HG03280 (cell line): ENCODE results near the gene ANGEL1.

ENCODE experiments used
- ATAC-seq: cut with Tn5 transposase; IDR thresholded peaks from one replicate; pipeline ENCODE4 v1.9.1; 2021; ENCODE audit warnings: mild to moderate bottlenecking, moderate library complexity; ENCODE audit not compliant: unreplicated experiment

The ANGEL1 gene

DNA sequence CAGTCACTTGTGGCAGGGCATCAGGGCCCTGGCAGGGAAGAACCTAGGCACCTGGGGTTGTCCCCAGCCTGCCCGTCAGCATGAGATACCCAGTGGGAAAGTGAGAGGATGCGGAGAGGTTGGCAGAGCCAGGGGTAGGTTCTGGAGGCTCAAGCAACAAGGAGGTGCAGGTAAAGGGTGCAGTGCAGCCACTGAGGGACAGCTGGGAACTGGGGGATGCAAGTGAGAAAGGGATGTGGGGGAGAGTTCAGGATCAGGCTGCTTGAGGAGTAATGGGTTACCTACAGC, 32.7 kb downstream of the ANGEL1 start:
- ATAC-seq, result no peak

DNA sequence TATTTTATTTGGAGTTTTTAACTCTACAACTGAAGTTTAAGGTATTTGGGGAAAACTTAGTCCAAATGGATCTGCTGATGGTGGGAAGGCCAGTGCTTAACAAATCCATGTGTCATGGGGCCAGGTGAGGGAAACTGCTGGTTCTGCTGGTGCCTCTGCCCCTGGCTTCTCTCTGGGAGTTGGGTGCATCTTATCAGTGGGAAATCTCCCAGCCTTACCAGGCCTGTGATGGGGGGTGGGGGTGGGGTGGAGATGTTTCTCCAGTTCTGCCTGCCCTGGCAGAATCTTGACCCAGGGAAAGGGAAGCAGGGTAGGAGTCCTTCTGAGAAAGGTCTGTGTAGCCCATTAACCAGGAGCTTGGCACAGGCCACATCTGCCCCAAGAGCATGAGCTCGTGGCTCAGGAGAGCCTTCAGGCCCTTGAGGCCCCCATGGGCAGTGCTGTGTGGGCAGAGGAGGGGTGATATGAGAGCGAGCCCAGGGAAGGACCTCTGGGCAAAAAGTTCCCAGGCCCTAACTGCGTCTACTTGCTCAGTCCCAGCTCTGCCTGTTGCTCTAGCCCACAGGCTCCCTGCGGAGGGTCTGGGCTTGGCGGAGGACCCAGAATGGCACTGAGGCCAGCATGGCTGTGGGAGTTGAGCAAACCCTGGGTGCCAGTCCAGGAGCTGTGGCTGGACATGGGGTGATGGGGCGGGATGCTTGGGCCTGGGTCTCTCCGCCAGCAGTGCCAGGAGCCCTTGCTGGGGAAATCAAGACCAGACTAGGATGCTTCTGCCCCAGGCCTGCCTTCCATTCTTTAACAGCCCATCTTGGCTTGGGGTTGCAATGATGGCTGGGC, 33.2 kb downstream of the ANGEL1 start:
- ATAC-seq, result no peak

DNA sequence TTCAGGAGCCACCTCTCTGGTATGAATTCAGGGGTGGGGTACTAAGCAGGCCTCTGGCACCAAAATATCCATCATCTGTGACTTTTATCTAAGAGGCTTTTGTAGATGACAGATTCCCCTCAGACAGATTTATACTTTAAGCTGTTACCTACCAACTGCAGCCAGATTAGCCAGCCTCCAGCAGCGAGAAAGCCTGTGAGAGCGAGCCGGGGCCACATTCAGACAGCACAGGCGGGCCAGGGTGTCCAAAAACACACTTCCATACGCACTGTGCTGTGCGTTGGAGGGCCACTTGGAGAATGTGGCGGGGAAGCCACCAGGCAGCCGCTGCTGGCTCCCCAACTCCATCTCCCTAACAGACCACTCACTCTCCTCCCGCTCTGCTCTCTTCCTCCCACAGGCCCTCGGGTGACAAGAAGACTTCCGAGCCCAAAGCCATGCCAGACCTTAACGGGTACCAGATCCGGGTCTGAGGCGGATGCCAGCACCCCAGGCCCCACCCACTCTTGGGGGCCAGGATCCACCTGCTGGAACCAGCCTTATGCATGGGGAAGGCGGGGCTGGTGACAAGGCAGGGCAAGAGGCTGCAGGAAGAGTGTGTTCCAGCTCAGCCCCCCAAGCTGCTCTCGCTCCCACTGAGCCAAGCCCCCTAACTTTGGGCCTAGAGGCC, 34.0 kb downstream of the ANGEL1 start:
- ATAC-seq, result no peak

DNA sequence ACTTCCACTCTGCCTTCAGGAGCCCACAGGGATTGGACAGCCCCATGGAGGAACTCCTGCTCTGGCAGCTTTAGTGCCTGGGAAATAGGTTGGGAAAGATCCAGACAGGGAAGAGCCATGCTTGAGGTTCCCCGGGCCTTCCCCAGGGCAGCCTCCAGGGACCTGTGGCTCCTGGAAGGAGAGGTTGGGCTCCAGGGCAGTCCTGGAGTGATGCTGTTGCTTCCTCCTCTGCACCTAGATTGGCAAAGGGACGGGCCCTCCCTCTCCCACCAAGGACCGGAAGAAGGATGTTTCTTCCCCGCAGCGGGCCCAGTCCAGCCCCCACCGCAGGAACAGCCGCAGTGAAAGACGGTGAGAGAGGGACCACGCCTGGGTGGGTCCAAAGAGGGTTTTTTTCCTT, 35.0 kb downstream of the ANGEL1 start:
- ATAC-seq, result no peak

DNA sequence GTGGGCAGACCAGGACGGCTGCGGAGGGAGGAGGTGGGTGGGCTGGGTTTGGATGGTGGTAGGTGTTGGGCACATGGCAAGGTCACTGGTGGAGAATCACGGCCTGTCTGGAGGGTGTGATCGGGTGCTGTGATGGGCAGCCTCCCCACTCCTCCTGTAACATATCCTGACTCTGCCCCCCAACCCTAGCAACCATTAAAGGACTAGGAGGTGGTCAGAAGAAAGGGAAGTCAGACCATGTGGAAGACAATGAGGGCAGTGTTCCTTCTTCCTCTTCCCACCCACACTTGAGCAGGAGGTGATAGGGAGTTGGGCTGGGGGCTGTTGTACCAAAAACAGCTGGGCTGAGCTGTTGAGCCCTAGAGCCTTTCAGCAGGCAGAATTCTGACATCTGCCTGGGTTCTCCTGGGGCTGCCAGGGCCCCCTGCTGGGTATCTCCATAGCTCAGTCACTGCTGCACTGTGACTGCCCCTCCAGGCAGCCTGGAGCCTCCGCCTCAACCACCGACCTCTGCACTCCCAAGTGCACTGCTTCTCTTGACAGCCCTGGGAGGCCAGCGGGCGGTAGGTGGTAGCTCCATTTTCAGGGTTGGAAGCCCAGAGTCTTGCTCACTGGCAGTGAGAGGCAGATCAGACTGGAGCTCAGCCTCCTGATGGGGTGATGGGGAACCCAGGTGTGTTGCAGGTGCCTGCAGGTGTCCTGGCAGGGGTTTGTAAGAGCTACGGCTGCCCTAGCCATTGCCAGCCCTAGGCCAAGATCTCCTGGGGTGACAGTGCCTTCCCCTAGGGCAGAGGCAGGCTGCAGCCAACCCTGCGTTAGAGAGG, 36.0 kb downstream of the ANGEL1 start:
- ATAC-seq, result no peak

DNA sequence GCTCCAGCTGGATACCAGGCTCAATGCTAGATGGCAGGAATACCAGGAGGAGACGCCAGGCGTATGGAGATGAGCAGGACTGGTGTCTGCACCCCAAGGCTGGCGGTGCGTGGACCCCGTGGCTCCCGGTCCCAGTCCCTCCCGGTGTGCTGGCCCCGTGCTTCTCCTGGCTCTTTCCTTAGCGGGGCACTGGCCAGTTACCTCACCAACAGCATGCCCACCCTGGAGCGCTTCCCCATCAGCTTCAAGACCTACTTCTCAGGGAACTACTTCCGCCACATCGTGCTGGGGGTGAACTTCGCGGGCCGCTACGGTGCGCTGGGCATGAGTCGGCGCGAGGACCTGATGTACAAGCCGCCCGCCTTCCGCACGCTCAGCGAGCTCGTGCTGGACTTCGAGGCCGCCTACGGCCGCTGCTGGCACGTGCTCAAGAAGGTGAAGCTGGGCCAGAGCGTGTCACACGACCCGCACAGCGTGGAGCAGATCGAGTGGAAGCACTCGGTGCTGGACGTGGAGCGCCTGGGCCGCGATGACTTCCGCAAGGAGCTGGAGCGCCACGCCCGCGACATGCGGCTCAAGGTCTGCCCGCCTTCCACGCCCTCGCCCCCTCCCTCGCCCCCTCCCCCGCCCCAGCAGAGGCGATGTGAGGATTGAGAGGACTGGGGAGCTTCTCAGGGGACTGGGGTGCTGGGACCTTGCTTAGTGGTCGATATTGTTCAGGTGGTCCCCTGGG, 36.8 kb downstream of the ANGEL1 start:
- ATAC-seq, result no peak

DNA sequence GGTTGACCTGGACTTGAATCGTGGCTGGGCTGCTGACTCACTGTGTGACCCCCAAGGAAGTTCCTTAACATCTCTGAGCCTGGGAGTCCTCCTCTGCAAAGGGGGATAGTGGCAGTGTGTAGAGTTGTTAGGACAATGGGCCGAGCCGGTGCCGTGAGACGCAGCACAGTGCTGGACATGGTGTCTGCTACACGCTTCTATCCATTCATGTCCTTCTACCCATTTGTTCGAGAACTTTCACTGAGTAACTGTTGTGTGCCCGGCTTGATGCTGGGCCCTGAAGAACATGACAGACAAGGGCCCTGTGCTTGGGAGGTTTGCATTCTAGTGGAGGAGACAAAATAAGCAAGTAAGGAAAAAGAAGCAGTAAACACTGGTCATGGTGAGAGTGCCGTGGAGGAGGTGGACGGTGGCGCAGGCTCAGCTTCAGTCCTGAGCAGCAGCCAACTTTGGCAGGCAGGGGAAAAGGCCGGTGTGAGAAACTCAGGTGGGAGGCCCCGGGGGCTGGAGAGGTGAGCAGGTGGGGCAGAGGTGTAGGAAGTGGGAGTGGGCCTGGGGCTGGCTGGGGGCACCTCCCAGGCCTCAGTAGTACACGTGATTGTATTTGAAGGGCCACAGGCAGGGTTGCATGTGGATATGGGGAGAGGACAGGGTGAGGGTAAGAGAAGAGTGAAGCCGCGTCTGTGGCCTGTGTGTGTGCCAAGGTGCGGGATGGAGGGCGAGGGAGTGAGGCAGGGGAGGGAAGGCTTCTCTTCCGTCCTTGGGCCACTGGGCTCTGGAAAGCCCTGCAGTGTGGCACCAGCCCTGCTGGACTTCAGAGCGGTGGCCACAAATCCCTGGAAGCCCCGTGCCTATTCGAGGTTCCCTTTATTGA, 37.6 kb downstream of the ANGEL1 start:
- no peak for ATAC-seq

DNA sequence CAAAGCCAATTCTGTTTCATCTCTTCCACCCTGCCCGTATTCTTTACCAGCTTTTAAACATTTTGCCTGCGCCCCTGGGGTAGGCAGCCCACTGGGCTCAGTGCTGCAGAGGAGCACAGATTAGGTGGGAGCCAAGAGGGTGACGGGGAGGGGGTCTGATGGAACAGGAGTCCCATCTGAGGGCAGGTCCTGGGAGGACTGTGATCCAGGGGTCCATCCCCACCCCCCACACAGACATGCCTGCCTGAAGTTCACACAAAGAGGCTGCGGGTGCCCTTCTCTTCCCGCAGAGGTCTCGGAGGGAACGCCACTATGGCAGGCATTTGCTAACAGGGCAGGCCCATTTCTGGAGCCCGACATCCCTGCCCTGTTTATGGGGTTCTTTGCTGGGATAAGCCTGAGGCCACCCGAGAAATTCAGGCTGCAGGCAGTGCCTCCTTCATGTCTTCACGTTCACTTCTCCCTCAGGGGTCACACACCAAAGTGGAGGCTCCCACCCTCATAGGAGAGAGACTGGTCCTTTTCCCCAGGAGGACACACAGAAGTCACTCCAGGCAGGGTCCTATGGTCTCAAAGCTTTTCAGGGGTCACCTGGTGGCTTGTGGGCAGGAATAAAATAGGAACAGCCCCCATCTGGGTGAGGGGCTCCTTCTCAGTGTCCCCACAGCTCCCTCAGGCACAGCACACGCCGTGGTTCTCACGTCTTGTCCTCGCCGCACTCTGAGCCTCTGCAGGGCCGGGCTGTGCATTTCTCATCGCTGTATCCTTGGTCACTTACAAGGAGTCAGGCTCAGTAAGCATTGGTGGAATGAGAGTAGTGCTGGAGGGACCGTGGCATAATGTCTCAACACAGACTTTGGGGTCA, 38.5 kb downstream of the ANGEL1 start:
- ATAC-seq, result no peak

DNA sequence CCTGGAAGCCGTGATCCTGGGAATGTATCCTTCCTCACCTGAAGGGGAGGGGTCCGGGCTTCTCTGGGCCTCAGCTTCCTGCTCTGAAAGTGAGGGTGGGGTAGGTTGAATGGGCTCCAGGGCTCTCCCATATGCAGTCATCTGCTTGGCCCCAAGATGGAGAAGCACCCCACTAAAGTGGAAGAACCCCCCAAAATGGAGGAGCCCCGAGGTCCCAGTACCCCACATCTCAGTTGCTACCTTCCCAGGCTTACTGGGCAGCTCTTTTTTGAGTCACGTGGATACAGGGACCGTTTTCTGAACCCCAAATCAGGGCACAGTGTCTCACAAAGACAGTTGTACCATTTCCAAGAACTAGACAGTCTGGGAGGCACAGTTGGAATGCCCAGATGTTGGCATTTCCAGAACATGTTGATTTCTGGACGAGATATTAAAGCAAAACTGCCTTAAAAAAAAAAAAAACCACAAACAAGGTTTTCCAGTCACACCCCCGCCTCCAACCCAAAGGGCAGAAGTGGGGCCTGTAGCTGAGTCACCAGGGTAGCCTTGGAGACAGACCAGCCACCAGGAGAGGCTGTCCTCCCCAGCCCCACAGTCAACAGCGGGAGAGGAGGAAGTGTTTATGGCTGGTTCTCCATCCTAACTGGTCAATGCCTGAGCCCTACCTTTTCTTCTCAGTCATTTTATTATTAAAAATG, 39.3 kb downstream of the ANGEL1 start:
- ATAC-seq, result no peak

DNA sequence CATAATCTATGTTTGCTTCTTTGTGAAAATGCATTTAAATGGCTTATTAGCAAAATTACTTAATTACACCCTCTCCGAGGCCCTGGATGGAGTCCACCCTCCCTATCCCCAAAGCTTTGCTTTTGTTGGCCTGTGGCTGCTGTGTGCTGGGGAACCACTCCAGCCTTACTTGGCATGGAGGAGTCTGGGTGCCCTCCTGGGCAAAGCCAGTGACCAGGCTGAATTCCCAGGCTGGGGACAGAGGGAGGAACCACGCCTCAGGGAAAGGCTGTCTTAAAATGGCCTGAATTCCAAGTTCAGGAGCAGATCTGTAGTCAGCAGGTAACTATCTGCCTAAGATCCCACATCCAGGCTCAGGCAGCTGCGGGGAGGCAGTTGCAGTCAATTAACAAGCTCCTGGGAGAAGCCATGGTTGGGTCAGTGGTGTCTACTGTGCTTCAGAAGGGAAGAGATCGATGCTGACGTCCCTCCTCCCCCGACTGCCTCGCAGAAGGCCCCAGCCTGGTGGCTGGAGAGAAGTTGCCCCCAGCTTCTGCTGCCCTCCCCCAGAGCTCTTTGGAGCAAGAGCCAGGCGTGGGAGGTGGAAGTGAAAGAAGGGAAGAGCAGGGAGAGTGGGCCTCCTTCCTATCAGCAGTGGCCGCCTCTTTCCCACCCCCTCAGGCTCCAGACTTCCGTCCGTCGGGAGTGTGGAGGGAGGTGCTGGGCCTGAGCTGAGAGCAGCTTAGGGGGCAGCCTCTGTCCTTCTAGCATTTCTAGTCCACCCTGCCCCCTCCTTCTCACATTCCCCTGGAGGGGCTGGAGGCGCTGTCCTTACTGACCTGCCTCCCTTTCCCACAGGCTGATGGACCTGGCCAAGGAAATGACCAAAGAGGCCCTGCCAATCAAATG, 40.1 kb downstream of the ANGEL1 start:
- ATAC-seq, result no peak

DNA sequence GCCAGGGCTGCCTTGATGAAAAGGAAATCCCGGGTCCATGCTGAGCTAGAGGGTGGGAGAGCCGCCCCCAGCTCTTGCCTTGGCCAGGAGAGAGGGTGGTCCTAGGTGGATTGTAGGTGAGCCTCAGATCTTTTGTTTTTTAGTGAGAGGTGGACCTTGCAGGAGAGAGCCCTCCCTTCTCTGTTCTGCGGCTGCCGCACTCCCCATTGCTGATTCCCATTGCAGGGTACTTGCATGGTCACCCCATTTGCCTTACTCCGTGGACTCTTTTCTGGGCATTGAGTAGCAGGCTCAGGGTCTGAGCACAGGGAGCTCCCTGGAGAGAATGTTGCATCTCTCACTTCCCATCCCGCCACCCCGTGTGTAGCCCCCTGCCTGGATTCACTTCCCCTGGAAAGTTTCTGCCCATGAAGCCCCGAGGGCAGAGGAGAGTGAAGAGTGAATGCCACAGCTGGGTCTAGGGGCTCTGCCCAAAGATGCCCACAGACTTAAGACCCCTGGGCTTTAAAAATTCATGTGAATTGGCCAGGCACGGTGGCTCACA, 41.2 kb downstream of the ANGEL1 start:
- ATAC-seq, result no peak

DNA sequence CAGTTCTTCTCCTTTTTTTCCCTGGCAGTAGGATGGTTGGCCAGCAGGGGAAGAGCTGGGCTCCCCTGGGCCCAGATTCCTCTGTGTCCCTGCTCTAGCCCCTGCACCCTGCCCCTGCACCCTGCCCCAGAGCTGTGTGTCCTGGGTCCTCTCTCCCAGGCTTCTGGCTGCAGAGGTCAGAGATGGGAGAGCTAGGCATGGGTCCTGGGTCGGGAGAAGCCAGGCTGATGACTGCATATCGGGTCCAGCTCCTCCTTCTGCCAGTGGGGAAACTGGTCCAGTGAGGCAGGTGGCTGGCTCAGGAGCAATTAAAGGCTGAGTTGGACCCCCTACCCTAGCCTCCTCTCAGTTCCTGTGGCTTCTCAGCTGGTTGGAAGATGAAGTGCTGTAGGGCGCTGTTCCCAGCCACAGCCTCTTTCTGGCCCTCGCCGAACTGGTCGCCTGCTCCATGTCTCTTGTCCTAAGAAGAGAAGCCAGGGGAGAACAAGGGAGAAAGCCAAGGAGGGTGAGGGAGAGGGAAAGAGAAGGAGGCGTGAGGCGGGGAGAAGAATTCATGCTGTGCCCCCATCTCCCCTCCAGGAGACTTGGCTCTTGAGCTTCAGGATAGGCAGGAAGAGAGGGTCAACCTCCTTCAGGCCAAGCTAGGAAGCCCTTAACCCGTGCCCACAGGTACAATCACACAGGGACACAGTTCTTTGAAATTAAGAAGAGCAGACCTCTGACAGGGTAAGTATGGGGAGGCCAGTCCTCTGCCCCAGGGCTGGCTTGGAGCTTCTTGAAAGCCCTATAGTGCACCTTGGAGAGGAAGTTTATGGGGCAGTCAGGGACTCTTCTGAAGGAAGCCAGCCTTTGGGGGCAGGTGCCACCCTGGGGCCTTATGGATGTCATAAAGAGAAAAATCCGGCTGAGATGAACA, 41.9 kb downstream of the ANGEL1 start:
- no peak for ATAC-seq

DNA sequence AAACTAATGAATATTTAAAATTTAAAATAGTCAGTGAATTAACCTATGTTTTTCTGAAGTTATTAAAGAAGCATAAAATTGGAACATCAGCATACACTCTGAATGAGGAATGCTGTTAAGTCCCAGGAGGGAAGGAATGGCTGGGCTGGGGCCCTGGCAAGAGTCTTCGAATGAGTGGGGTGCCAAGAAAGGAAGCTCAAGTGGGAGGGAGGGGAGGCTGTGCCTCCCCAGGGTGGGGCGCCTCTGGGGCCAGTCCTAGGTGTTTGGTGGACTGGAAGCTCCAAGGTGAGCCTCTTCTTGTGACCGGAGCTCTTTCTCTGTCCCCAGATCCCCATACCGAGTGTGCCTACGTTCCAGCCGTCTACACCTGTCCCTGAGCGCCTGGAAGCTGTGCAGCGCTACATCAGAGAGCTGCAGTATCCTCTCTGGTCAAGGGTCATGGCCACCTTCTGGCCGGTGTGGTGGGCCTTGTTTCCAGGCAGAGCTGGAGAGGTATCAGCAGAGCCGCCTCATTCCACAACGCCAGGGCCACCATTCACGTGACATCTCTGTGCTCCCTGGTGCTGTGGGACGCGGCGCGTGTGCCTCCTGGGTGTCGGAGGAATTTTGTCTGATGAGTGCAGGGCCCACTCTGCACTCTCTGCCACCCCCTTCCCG, 42.9 kb downstream of the ANGEL1 start:
- no peak for ATAC-seq

DNA sequence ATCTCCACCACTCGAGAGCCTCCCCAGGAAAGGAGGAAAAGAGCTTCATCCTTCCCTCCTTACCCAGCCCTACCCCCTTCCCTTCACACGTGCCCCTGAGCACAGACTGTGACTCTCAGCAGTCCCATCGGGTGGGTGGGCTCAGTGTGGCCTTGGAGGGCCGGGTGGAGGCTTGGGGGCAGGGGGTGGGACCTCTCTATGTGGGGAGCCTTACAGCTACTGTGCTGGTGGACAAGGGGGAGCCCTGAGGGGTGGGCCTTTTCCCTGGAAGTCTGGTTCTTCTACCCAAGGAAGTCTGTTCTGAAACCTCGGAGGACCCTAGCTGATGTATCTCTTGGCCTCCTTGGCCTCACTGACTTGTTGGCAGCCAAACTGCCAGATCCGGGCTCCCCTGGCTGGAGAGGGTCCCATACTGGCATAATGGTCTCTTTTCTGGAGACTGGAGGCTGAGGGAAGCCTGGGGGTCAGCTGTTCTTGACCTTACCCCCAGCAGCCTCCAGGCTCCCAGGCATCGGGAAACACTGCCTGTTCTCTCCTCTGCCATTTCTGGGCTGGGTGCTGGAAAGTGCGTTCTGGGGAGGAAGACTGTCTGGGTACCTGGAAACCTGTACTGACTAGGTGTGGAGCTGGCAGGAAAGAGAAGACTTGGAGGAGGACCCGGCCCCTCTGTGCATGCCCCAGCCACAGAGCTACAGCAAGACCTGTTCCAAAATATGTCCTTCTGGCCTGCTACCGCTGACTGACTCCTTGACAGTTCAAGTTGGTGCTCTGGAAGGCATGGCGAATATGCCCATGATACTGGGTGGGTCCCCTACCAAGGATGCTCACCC, 43.8 kb downstream of the ANGEL1 start:
- no peak for ATAC-seq
